GM18505 (cell line): ENCODE measurements around the gene ZNF850.
"Not testable (repeated sequence)": the region's sequence is repeated elsewhere in the genome, so short reads cannot be mapped to it uniquely, and the experiment has no call there.

ENCODE experiments used
- ATAC-seq: cut with Tn5 transposase; IDR thresholded peaks from one replicate; pipeline ENCODE4 v1.9.1; 2021; ENCODE audit not compliant: unreplicated experiment
- POLR2A ChIP-seq: IDR thresholded peaks from 4 replicates; pipeline ENCODE4 v1.6.1; 2011; ENCODE audit warnings: borderline replicate concordance; ENCODE audit not compliant: insufficient read depth, insufficient read length; ENCODE audit errors: extremely low read depth

ZNF850 gene

GRCh38 chr19:36748431-36749275 is 24.0 kb downstream of the ZNF850 start:
- no peak for ATAC-seq
- no peak for TF ChIP-seq POLR2A

DNA sequence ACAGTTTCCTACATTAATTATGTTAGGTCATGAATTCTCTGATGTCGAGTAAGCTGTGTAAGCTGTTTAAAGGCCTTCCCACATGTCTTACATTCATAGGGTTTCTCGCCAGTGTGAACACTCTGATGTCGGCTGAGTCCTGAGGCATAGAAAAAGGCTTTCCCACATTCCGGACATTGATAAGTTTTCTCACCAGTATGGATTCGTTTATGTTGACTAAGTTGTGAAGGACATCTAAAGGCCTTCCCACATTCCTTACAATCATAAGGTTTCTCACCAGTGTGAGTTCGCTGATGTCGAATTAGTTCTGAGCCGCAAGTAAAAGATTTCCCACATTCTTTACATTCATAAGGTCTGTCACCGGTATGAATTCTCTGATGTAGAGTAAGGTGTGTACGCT is 24.9 kb downstream of the ZNF850 start:
- no peak for ATAC-seq
- no peak for TF ChIP-seq POLR2A

GRCh38 chr19:36745870-36746269 is 26.7 kb downstream of the ZNF850 start:
- ATAC-seq, result no peak
- no peak for TF ChIP-seq POLR2A

- not testable (repeated sequence) for ATAC-seq
Measured at GRCh38 chr19:36736166-36736565, 36.4 kb downstream of the ZNF850 start.

- no peak for TF ChIP-seq POLR2A
- no peak for ATAC-seq
Measured at GRCh38 chr19:36719687-36720556, 52.7 kb downstream of the ZNF850 start.

DNA sequence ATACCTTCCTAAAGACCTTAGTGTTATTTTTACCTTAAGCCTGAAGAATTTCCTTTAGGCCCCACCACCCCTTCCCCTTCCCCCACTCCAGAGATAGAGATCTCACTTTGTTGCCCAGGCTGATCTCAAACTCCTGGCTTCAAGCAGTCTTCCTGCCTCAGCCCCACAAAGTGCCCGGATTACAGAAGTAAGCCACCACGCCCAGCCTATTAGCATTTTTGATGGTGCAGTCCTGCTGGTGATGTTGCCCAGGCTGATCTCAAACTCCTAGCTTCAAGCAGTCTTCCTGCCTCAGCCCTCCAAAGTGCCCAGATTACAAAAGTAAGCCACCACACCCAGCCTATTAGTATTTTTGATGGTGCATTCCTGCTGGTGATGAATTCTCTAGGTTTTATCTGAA is 63.2 kb downstream of the ZNF850 start:
- ATAC-seq, result no peak
- no peak for TF ChIP-seq POLR2A

DNA sequence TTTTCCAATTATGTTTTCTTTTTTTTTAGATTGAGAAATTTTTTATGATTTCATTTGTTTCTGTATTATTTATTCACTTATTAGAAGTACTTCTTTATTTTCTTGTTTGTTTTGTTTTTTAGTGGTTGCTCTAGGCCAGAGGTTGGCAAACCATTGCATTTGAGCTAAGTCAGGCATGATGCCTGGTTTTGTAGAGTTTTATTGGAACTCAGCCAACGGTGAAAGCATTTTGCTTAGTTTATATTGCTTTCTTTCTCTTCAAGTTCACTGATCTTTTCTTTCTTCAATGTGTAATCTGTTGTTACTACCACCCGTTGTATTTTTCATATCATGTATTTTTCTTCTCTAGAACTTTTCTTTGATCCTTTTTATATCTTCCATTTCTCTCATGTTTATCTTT is 65.5 kb downstream of the ZNF850 start:
- TF ChIP-seq POLR2A, result no peak
- ATAC-seq, result no peak

- TF ChIP-seq POLR2A, result no peak
- ATAC-seq, result no peak
Measured at GRCh38 chr19:36688058-36688457, 84.5 kb downstream of the ZNF850 start.

- peak; percentile 85 for TF ChIP-seq POLR2A
- ATAC-seq, result peak; percentile 85
Measured at GRCh38 chr19:36687214-36688056, 85.2 kb downstream of the ZNF850 start, which contains the start of gene ZNF567. ZNF567 (plus strand) TSS chr19:36687612; CDS start chr19:36694868, 7,256 bp downstream.

DNA sequence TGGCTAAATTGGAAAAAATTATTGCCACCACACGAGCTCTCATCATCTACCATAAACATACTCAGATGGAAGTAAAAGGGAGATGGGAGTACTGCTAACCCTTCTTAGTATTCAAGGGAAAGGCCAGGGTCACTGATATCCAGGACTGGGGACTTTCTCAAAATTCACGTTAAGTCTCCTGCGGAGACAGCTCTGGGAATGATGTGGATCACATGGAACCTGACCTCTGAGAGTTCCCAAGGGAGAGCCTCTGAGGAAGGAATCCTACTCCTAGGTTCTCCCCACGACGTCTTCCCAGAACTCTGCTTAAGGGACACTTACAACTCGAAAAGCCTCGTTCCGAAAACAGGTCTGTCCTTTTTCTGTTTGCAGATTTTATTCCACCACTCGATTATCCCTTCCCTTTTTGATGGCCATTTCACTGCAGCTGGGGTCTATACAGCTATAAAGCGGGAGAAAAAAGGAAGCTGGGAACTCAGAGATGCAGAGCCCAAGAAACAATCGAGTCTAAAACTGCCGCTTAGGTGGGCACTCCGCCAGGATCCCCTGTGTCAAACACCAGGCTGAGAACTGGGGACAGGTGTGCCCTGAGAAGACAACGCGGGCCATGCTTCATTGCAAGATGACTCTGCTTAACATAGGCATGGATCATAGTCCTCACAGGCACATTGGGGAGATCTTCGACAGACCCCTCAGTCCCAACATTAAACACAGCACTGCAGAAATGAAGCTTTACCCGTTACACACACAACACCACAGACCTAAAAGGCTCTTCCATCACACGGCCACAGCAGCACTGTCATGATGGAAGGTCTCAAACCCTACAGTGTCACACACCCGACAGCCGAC is 86.0 kb downstream of the ZNF850 start:
- ATAC-seq, result no peak
- TF ChIP-seq POLR2A, result no peak

DNA sequence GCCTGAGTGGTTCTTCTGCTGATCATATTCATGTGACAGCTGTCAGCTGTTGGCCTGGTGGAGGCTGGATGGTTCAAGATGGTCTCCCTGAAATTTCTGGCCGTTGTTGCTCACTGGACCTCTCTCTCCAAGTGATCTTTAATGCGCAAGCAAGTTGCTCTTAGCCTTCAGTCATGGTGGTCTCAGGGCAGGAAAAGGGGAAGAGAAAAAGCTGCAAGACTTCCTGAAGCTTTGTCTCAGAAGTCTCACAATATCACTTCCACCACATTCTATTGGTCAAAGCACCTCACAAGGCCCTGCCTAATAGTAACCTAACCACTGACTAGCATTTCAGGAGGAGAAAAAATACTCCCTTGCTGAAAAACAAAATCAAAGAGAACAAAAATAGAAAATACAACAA is 86.8 kb downstream of the ZNF850 start:
- ATAC-seq, result no peak
- TF ChIP-seq POLR2A, result no peak

- ATAC-seq, result no peak
- TF ChIP-seq POLR2A, result no peak
Measured at GRCh38 chr19:36679455-36679854, 93.2 kb downstream of the ZNF850 start.
